Cerebellar cortex (tissue), 1 donor: ENCODE results near the gene ILF2.
"Not testable (repeated sequence)": the region's sequence is repeated elsewhere in the genome, so short reads cannot be mapped to it uniquely, and the experiment has no call there.

Experiments
- DNase-seq: peaks from one replicate; pipeline ENCODE4 v3.0.0-alpha.2; 2015; ENCODE audit warnings: low spot score

ILF2 gene

GRCh38 chr1:153679337-153680119 is 8.7 kb upstream of the ILF2 start:
- DNase-seq: no peak

GRCh38 chr1:153678519-153679336 is 7.9 kb upstream of the ILF2 start, which contains the start of gene NPR1:
NPR1 (plus strand) TSS chr1:153678688; CDS start chr1:153679109, 421 bp downstream.
- DNase-seq: no peak

DNA sequence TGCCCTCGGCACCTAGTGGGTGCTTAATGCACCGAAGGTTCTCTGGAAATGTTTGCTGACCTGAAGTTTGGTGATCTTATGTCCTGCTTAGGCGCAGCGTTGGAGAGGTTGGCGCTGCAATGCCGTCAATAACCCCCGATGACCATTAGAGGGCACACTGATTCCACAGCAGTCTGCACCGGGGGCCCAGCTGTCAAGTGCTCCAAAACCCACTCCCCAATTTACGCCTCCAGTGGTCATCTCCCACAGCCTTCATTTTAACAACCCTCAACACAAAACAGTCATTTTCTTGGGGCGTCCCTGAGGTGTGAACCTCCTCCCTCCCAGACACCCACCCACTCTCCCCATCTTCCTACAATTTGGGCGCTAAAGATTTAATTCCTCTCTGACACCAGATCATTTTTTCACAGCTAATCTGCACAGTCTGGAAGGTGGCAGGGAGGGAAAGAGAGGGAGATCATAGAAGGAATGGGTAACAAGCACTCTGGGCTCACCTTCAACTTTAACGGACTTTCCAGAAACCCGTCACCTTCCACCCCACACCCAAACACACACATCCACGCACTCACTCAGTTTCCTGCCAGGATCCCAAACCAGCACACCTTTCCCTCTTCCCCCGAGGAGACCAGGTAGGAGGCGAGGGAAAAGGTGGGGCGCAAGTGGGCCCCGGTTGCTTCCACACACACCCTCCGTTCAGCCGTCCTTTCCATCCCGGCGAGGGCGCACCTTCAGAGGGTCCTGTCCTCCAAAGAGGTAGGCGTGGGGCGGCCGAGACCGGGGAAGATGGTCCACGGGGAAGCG is 7.1 kb upstream of the ILF2 start:
- DNase-seq: peak; percentile 73

DNA sequence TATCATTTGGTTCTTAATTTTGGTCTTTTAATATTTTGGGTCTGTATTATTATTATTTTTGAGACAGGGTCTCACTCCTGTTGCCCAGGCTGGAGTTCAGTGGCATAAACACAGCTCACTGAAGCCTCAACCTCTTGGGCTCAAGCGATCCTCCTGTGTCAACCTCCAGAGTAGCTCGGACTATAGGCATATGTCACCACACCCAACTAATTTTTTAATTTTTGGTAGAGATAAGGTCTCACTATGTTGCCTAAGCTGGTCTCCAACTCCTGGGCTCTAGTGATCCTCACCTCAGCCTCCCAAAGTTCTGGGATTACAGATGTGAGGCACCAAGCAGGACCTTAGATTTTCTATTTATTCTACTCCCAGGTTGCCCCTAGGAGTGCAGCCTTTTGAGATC is 2.7 kb upstream of the ILF2 start:
- no peak for DNase-seq

DNA sequence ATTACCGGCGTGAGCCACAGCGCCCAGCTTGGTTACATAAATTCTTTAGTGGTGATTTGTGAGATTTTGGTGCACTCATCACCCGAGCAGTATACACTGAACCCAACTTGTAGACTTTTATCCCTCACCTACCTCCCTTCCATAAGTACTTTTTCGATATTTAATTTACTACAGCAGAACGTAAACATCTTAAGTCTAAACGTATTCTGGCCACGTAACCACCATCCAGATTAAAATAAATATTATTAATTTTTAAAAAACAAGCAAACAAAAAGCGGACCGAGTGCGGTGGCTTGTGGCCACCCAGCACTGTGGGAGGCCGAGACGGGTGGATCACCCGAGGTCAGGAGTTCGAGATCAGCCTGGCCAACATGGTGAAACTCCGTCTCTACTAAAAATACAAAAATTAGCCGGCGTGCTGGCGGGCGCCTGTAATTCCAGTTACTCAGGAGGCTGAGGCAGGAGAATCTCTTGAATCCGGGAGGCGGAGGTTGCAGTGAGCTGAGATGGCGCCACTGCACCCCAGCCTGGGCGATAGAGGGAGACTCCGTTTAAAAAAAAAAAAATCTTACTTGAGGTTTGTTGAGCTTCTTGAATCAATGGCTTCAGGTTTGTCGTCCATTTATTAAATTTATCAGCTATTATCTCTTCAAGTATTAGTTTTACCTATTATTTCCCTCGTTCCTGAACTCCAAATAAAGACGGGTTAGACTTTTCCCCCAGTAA is 998 bp upstream of the ILF2 start:
- not testable (repeated sequence) for DNase-seq

DNA sequence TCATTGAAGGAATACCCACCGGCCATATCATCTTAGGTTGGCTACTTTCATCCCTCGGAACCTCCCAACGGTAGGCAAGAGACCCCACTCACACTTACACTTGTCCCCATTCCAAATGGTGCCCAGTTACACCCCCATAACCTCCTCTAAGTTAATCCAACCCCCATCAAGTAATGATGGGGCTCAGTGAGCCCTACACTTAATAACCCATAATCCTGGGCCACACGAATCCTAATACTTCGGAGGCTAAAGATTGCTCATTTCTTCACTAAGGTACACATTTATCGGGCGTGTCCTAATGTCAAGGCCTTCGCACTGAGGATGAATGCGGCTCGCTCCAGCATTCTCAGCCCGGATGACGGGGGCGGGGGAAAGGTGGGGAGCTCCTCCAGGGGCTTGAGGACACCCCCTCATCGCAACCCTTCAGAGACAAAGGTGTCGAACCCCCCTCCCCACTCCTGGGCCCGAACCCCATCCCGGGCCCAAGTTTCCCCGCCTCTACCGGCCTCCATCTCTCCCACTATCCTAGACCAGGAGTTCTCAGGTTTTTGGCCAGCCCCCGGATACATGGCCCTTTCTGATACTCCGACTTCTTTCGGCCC is 435 bp downstream of the ILF2 start:
- DNase-seq: no peak

GRCh38 chr1:153669606-153670005 is 1.2 kb downstream of the ILF2 start:
- no peak for DNase-seq

GRCh38 chr1:153668672-153669071 is 2.1 kb downstream of the ILF2 start:
- DNase-seq: not testable (repeated sequence)

DNA sequence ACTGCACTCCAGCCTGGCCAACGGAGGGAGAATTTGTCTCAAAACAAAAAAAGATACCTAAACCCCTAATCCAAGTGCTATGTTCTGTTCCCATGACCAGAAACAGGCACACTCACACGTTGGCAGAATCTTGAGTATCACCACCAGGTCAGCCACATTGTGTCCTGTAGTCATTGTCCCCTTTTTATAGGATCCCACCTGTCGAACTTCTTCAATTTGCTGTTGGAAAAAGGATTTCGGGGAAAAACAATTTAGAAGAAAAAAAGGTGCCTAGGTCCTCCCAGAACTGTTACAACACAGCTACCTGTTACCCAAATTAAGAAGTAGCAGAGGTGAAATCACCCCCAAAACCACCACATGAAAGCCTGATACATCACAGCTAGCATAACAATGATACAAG is 3.4 kb downstream of the ILF2 start:
- no peak for DNase-seq

DNA sequence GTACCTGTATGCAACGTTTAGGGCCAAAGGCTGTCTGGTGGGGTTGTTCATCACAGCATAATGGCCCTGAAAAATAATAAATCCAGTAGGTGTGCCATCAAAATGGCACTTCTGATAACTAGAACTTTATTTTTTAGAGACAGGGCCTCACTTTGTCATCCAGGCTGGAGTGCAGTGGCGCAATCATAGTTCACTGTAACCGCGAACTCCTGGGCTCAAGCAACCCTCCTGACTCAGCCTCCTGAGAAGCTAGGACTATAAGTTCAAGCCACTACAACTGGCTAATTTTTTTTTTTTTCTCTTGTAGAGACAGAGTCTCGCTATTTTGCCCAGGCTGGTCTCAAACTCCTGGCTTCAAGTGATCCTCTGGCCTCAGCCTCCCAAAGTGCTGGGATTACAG is 7.6 kb downstream of the ILF2 start:
- no peak for DNase-seq

- no peak for DNase-seq
Measured at GRCh38 chr1:153662269-153662668, 8.5 kb downstream of the ILF2 start.

DNA sequence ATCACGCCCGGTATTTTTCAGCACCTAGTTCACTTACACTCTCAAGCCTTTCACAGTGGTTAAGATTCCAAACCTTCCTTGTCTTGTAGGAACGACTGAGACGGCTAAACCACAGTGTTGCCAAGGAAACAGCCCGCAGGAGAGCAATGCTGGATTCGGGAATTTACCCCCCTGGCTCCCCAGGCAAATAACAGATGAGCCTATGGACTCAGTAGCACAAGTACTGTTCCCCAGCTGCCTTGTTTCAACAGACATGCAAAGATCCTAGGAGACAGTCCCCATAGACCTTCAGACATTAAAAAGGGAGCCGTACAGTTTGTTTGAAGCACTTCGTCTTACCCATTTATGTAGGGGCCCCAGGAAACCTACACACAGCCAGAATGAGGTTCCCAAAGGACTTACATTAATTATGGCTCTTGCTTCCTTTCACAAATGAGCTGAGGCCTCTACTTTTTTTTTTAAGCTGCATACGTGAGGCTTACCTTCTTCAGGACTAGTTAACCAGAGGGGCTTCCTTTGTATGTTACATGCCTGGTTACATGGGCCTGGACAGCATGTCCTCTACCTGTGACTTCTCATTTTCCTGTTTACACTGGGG is 9.6 kb downstream of the ILF2 start:
- peak; percentile 50 for DNase-seq

- DNase-seq: no peak
Measured at GRCh38 chr1:153659656-153660055, 11.1 kb downstream of the ILF2 start.

GRCh38 chr1:153659175-153659534 is 11.6 kb downstream of the ILF2 start:
- DNase-seq: no peak

GRCh38 chr1:153658400-153659174 is 12.2 kb downstream of the ILF2 start, which contains the start of gene SNAPIN:
SNAPIN (plus strand) TSS chr1:153658703; CDS start chr1:153658744, 41 bp downstream.
- DNase-seq: peak; percentile 94

DNA sequence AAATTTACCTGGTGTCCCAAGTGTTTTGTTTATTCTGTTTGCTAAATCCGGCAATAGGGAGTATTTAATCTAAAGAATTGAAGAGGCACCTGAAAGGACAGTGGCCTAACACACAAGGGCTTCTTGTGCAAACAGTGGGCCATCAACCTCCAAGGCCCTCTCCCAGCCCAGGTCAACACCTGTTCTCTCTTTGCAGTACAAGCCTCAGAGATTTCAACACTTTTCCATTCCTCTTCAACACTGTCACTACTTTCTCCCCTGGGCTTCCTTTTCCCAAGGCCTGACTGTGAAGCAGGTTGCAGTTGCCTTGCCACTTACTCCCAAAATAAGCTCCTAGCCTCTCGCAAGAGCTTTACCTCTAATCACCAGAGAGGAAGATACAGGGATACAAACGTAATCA is 15.5 kb downstream of the ILF2 start:
- no peak for DNase-seq

- DNase-seq: no peak
Measured at GRCh38 chr1:153652805-153653500, 17.8 kb downstream of the ILF2 start.

DNA sequence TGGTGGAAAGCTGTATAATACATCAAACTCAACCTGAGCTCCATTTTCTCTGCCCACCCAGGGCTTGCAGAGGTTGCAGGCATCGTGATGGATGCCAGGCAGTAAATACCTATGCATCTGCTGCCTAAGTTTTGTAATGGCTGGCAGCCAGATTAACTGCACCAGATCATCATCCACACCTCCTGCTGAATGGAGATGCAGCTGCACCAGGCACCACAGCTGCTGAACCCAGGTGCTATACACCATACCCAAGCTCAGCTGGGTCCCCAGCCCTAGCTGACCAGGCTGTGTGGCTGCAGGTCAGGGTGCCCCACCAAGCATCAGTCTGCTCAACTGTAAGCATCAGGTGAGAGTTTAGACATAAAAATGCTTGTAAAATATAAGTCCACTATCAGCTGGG is 19.0 kb downstream of the ILF2 start:
- DNase-seq: no peak

DNA sequence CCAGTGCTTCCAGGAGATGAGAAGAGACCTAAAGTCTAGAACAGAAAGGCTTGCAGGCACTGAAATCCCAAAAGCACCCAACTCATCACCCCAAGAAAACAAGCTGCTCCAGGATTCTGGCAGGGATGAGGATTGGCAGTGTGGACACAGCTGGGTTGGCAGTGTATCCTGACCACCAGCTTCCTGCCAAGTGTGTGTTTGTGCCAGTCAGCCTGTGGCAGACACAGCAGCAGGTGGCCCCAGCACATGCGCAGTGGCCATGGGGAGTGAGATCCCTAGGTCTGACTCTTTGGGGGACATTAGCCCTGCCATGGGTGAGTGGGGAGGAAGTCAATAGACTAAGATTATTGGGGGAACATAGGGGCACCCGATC is 20.9 kb downstream of the ILF2 start:
- peak; percentile 64 for DNase-seq
